Measurements from ENCODE around the gene B9D1. TPM values are rescaled to one million over a fixed set of nuclear protein-coding genes. Genes with fewer than 3 reads are reported as not detected.

B9D1 gene
- total and polyA plus RNA-seq, 2 of the 13 experiments (the other 11 are each of a cell fraction or from before 2014, with no cell fraction given), result 27.7 to 31.1 TPM

GRCh38 chr17:19305761-19306159, 56.8 kb downstream of the B9D1 start:
- no peak for FAIRE-seq
- 72% methylated on average over 5 of the region's 5 CpGs for WGBS (ENCODE audit: low lambda C conversion rate)
- CTCF ChIA-PET (ENCODE audit: low intra/inter-chr PET ratio, low total read pairs), result no interaction called here
- Histone ChIP-seq H3K36me3 (replicated peaks in 1 of 2; ENCODE audit: control insufficient read depth in 1 of 2, insufficient read depth in 2 of 2, low read length in 2 of 2) (peaks cover 0 to 5% of the 10 kb centered on the region in 2 experiments; a peak in 1 of 5 replicates), H3K27ac (ENCODE audit: extremely low read length, insufficient read depth, low read length) (peak overlapping the region; percentile 23), H3K4me1 (ENCODE audit: insufficient read depth, low read length) (peaks cover 36% of the 10 kb centered on the region), H3K4me2 (ENCODE audit: low read depth, low read length) (peak overlapping the region; percentile 41), H3K9me3 (ENCODE audit: low read length) (no peaks in the 10 kb centered on the region), H3K9ac (ENCODE audit: insufficient read depth, low read depth, low read length) (no peak overlapping the region), H2AFZ (ENCODE audit: low read length) (no peak overlapping the region), H3K27me3 (ENCODE audit: control insufficient read depth in 1 of 2, insufficient read depth in 2 of 2, low read length in 2 of 2) (no peaks in the 10 kb centered on the region), H3K79me2 (ENCODE audit: insufficient read depth, low read length) (no peaks in the 10 kb centered on the region), H3K4me3 (replicated peaks in 1 of 3; ENCODE audit: insufficient read depth in 1 of 3, low read depth in 2 of 3, low read length in 3 of 3) (no peak overlapping the region), H4K20me1 (ENCODE audit: insufficient read depth, low read length) (no peaks in the 10 kb centered on the region)
- DNase-seq (ENCODE audit: low spot score), result no peak
- in situ Hi-C loops (cut with HindIII; ENCODE audit: extremely low pct_ligation_motif_present, low pct_unique_long_range_greater_than_20kb), result no loop called here
- ATAC-seq, result no peak
- TSS peak; percentile 95 for BruUV-seq (replicated peaks)
- TF ChIP-seq TGIF2 (CRISPR knock-in tag; IDR thresholded peaks at IDR 0.05) (no peak), DMAP1 (CRISPR knock-in tag; IDR thresholded peaks at IDR 0.05) (0 out of 2 replicates have a peak, but pooled peaks have one; percentile 15)
- POLR2A ChIA-PET, result interaction anchor here (1.1 to 1.8 kb wide), 2 partner anchors 10 to 32 kb away, joined by 3 to 11 read pairs; no protein-coding TSS in a partner anchor
- intact Hi-C loops (cut with micrococcal nuclease; ENCODE audit: unreplicated experiment), result no loop called here

- no peak for FAIRE-seq
- Histone ChIP-seq H3K9me3 (ENCODE audit: low read length) (no peaks in the 10 kb centered on the region), H2AFZ (ENCODE audit: low read length) (no peak overlapping the region), H3K4me3 (replicated peaks in 1 of 3; ENCODE audit: insufficient read depth in 1 of 3, low read depth in 2 of 3, low read length in 3 of 3) (no peak overlapping the region), H3K27ac (ENCODE audit: extremely low read length, insufficient read depth, low read length) (peak overlapping the region; percentile 23), H3K27me3 (ENCODE audit: control insufficient read depth in 1 of 2, insufficient read depth in 2 of 2, low read length in 2 of 2) (no peaks in the 10 kb centered on the region), H4K20me1 (ENCODE audit: insufficient read depth, low read length) (no peaks in the 10 kb centered on the region), H3K9ac (ENCODE audit: insufficient read depth, low read depth, low read length) (no peak overlapping the region), H3K4me2 (ENCODE audit: low read depth, low read length) (no peak overlapping the region), H3K36me3 (replicated peaks in 1 of 2; ENCODE audit: control insufficient read depth in 1 of 2, insufficient read depth in 2 of 2, low read length in 2 of 2) (peaks cover 0 to 4% of the 10 kb centered on the region in 2 experiments; a peak in 1 of 5 replicates), H3K4me1 (ENCODE audit: insufficient read depth, low read length) (peaks cover 36% of the 10 kb centered on the region), H3K79me2 (ENCODE audit: insufficient read depth, low read length) (no peaks in the 10 kb centered on the region)
- no peak for ATAC-seq
- ChIA-PET POLR2A (interaction anchor here (1.8 kb wide), 1 partner anchor 33 kb away, joined by 11 read pairs; no protein-coding TSS in a partner anchor), CTCF (ENCODE audit: low intra/inter-chr PET ratio, low total read pairs) (no interaction called here)
- 87% methylated on average over 5 of the region's 5 CpGs for WGBS (ENCODE audit: low lambda C conversion rate)
- intact Hi-C loops (cut with micrococcal nuclease; ENCODE audit: unreplicated experiment), result no loop called here
- no peak for DNase-seq (ENCODE audit: low spot score)
- TF ChIP-seq ZNF878 (CRISPR knock-in tag; IDR thresholded peaks at IDR 0.05) (no peak), BCL6 (CRISPR knock-in tag; IDR thresholded peaks at IDR 0.05) (peak; percentile 97)
- in situ Hi-C loops (cut with HindIII; ENCODE audit: extremely low pct_ligation_motif_present, low pct_unique_long_range_greater_than_20kb), result no loop called here
- no TSS peak for BruUV-seq (replicated peaks)
Measured at GRCh38 chr17:19305256-19305655, 57.3 kb downstream of the B9D1 start.
